ENCODE measurements around the gene KIF1A. TPM values are rescaled to one million over a fixed set of nuclear protein-coding genes. Genes with fewer than 3 reads are reported as not detected.

Gene KIF1A
- total RNA-seq, 1 donor, result not detected

GRCh38 chr2:240820607-240821428, 799 bp upstream of the KIF1A start:
- no peak overlapping the region for H3K4me2 ChIP-seq (ENCODE audit: insufficient read depth, low read length)
- no peaks in the 10 kb centered on the region for H3K79me2 ChIP-seq (ENCODE audit: insufficient read depth, low read length)
- H2AFZ ChIP-seq (ENCODE audit: low read length), result no peak overlapping the region
- H3K27ac ChIP-seq (ENCODE audit: low read depth, low read length), result no peak overlapping the region
- H3K27me3 ChIP-seq (ENCODE audit: insufficient read depth, low read length), result peaks cover 61% of the 10 kb centered on the region
- H3K9me3 ChIP-seq (ENCODE audit: low read depth, low read length), result no peaks in the 10 kb centered on the region
- peak; percentile 84 for DNase-seq (ENCODE audit: insufficient read length, low spot score, missing footprints)
- no peaks in the 10 kb centered on the region for H4K20me1 ChIP-seq (ENCODE audit: insufficient read depth, low read length)
- no peaks in the 10 kb centered on the region for H3K4me1 ChIP-seq (ENCODE audit: insufficient read depth, low read length)
- no peak overlapping the region for H3K4me3 ChIP-seq (ENCODE audit: insufficient read depth, low read length)
- H3K36me3 ChIP-seq (ENCODE audit: insufficient read depth, low read length), result no peaks in the 10 kb centered on the region
- no peak for TF ChIP-seq CTCF (IDR thresholded peaks at IDR 0.05; ENCODE audit: extremely low read depth, low read depth, low read length)

- peaks cover 47% of the 10 kb centered on the region for H3K27me3 ChIP-seq (ENCODE audit: insufficient read depth, low read length)
- H3K9me3 ChIP-seq (ENCODE audit: low read depth, low read length), result peaks cover 3% of the 10 kb centered on the region
- no peak overlapping the region for H3K27ac ChIP-seq (ENCODE audit: low read depth, low read length)
- TF ChIP-seq CTCF (IDR thresholded peaks at IDR 0.05; ENCODE audit: extremely low read depth, low read depth, low read length), result no peak
- H3K4me2 ChIP-seq (ENCODE audit: insufficient read depth, low read length), result no peak overlapping the region
- no peaks in the 10 kb centered on the region for H3K79me2 ChIP-seq (ENCODE audit: insufficient read depth, low read length)
- H3K36me3 ChIP-seq (ENCODE audit: insufficient read depth, low read length), result no peaks in the 10 kb centered on the region
- no peaks in the 10 kb centered on the region for H3K4me1 ChIP-seq (ENCODE audit: insufficient read depth, low read length)
- peak; percentile 75 for DNase-seq (ENCODE audit: insufficient read length, low spot score, missing footprints)
- no peak overlapping the region for H3K4me3 ChIP-seq (ENCODE audit: insufficient read depth, low read length)
- no peak overlapping the region for H2AFZ ChIP-seq (ENCODE audit: low read length)
- no peaks in the 10 kb centered on the region for H4K20me1 ChIP-seq (ENCODE audit: insufficient read depth, low read length)
Observed at GRCh38 chr2:240819126-240819857, 727 bp downstream of the KIF1A start.

GRCh38 chr2:240818293-240819125, 1.5 kb downstream of the KIF1A start:
- H3K27ac ChIP-seq (ENCODE audit: low read depth, low read length), result no peak overlapping the region
- no peak overlapping the region for H3K4me3 ChIP-seq (ENCODE audit: insufficient read depth, low read length)
- no peaks in the 10 kb centered on the region for H4K20me1 ChIP-seq (ENCODE audit: insufficient read depth, low read length)
- peaks cover 40% of the 10 kb centered on the region for H3K27me3 ChIP-seq (ENCODE audit: insufficient read depth, low read length)
- DNase-seq (ENCODE audit: insufficient read length, low spot score, missing footprints), result peak; percentile 73
- H3K4me1 ChIP-seq (ENCODE audit: insufficient read depth, low read length), result no peaks in the 10 kb centered on the region
- no peak for TF ChIP-seq CTCF (IDR thresholded peaks at IDR 0.05; ENCODE audit: extremely low read depth, low read depth, low read length)
- no peaks in the 10 kb centered on the region for H3K79me2 ChIP-seq (ENCODE audit: insufficient read depth, low read length)
- no peaks in the 10 kb centered on the region for H3K36me3 ChIP-seq (ENCODE audit: insufficient read depth, low read length)
- H3K4me2 ChIP-seq (ENCODE audit: insufficient read depth, low read length), result no peak overlapping the region
- no peak overlapping the region for H2AFZ ChIP-seq (ENCODE audit: low read length)
- peaks cover 4% of the 10 kb centered on the region for H3K9me3 ChIP-seq (ENCODE audit: low read depth, low read length)

Measured in osteoblast (primary cell).